Measurements from ENCODE around the gene PMS1.

GRCh38 chr2:189876271-189876670, 92.0 kb downstream of the PMS1 start:
- TF ChIP-seq CTCF (IDR thresholded peaks at IDR 0.05; ENCODE audit: insufficient read depth, low read length) (no peak), GABPA (IDR thresholded peaks at IDR 0.05; ENCODE audit: low read depth) (no peak)
